Measurements from ENCODE around the gene WDR93.

WDR93 gene

DNA sequence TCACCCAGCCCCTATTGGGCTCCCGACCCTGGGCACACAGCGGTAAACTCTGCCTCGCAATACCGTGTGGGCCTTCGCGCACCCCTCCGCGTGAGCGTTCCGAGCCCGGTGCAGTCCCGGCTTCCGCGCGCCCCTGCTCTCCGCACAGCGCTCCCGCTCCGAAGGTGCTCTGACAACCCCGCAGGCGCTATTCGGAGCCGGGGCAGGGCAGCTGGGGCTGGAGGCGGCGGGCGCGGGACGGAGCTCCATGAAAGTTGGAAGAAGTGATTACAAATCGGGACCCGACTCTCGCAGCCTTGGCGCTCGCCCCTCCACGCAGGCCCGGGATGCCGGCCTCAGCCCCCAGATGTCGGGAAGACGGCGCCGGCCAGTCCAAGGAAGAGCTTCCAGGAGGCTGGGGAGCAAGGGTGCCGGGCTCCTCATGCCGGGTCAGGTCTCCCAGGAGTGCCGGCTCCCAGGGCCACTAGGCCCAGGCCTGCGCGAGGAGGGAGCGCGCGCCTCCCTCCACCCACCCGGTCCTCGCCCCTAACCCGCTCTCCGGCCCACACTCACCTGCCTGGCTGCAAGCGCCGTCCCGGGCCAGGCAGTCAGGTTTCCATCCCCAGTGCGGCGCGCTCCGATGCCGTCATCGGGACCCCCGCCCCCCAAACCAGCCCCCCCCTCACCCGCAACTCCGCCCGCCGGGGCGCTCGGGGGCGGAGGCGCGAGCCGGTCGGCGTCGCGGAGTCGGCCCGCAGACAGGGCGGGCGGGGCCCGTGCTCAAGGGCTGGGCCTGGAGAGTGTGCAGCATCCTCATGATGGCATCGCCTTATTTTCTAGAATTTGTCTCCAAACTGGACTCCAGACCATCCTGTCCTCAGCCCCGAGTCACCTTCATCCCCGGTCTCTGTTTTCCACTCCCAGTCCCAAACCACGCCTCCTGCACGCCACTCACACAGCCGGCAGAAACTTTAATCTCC lies 35.5 kb upstream of the WDR93 start, which contains the start of gene KIF7:
KIF7 (minus strand) TSS at position 621 of the 959 bp plus-strand sequence. CDS start 2,537 bp downstream, outside the sequence.
- no peaks in the 10 kb centered on the region for H3K36me3 ChIP-seq (ENCODE audit: control insufficient read depth, insufficient read depth, low read length)
- H3K4me3 ChIP-seq (ENCODE audit: low read depth, low read length), result peak within 1 kb of the TSS; percentile 64
- H3K27me3 ChIP-seq (ENCODE audit: control insufficient read depth, insufficient read depth, low read length), result no peaks in the 10 kb centered on the region
- peak within 1 kb of the TSS; percentile 11 for H3K9ac ChIP-seq
- peak within 1 kb of the TSS; percentile 84 for H2AFZ ChIP-seq
- TF ChIP-seq, protein P1, sequence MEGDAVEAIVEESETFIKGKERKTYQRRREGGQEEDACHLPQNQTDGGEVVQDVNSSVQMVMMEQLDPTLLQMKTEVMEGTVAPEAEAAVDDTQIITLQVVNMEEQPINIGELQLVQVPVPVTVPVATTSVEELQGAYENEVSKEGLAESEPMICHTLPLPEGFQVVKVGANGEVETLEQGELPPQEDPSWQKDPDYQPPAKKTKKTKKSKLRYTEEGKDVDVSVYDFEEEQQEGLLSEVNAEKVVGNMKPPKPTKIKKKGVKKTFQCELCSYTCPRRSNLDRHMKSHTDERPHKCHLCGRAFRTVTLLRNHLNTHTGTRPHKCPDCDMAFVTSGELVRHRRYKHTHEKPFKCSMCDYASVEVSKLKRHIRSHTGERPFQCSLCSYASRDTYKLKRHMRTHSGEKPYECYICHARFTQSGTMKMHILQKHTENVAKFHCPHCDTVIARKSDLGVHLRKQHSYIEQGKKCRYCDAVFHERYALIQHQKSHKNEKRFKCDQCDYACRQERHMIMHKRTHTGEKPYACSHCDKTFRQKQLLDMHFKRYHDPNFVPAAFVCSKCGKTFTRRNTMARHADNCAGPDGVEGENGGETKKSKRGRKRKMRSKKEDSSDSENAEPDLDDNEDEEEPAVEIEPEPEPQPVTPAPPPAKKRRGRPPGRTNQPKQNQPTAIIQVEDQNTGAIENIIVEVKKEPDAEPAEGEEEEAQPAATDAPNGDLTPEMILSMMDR (IDR thresholded peaks at IDR 0.05), result no peak
- H3K79me2 ChIP-seq, result no peaks in the 10 kb centered on the region
- peak within 1 kb of the TSS; percentile 7 for H3K27ac ChIP-seq
- H3K4me2 ChIP-seq (ENCODE audit: low read length), result peak within 1 kb of the TSS; percentile 83
- no peaks in the 10 kb centered on the region for H3K4me1 ChIP-seq
- H3K9me3 ChIP-seq (ENCODE audit: control insufficient read depth, low read length), result no peaks in the 10 kb centered on the region

DNA sequence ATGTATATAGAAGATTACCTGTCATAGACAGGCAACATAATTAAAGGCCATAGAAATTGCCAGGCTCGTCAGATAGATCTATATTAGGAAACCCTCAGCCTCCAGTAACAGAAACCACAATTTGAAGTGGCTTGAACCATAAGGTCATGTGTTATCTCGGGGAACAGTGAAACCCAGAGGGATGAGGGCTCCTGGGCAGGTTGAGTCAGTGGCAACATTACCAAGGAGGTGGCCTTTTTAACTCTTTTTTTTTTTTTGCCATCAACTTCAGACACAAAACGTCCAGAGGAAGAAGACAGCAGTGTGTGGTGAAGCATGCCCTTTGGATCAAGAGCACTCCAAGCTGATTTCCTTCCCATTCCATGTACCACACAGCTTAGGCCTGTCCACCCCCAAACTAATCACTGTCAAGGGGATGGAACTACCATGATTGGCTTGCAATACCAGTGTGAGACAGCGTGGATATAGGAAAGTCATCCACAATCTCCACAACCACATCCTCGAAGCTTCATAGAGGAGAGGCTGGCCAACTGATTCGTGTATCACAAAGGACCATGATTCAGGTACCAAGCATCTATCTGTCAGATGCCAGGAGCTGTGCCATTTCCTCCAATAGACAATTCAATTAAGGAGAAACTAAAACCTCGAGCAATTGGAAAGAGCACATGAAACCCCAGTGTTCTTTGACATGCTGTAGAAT lies 34.3 kb upstream of the WDR93 start:
- no peak overlapping the region for H3K4me3 ChIP-seq (ENCODE audit: low read depth, low read length)
- H3K36me3 ChIP-seq (ENCODE audit: control insufficient read depth, insufficient read depth, low read length), result no peaks in the 10 kb centered on the region
- H3K4me2 ChIP-seq (ENCODE audit: low read length), result no peak overlapping the region
- no peaks in the 10 kb centered on the region for H3K9me3 ChIP-seq (ENCODE audit: control insufficient read depth, low read length)
- peak overlapping the region; percentile 84 for H2AFZ ChIP-seq
- no peaks in the 10 kb centered on the region for H3K4me1 ChIP-seq
- TF ChIP-seq, protein P1 (IDR thresholded peaks at IDR 0.05), result no peak
- H3K79me2 ChIP-seq, result no peaks in the 10 kb centered on the region
- no peaks in the 10 kb centered on the region for H3K27me3 ChIP-seq (ENCODE audit: control insufficient read depth, insufficient read depth, low read length)
- no peak overlapping the region for H3K9ac ChIP-seq
- no peak overlapping the region for H3K27ac ChIP-seq

DNA sequence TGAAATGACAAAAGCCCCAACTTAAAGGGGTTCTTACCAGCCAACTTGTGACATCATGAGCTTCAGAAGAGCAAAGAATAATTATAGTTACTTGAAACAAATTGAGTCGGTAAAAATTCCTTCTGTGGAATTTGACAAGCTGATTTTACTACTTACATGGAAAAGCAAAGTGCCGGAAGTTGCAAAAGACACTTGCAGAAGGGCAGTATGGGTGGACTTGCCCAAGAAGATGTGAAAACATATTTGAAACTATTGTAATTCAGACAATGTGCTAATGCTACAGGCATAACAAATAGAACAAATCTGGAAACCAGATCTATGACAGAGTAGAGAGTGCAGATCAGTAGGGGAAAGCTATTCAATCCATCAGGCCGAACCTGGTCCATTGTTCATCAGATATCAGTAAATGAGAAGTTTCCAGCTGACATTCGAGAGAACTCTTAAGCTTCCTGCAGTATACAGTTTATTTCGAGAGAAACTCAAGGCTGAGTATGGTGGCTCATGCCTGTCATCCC lies 32.9 kb upstream of the WDR93 start:
- no peaks in the 10 kb centered on the region for H3K79me2 ChIP-seq
- TF ChIP-seq, protein P1 (IDR thresholded peaks at IDR 0.05), result no peak
- H3K4me2 ChIP-seq (ENCODE audit: low read length), result no peak overlapping the region
- no peak overlapping the region for H3K27ac ChIP-seq
- H3K9me3 ChIP-seq (ENCODE audit: control insufficient read depth, low read length), result no peaks in the 10 kb centered on the region
- no peaks in the 10 kb centered on the region for H3K36me3 ChIP-seq (ENCODE audit: control insufficient read depth, insufficient read depth, low read length)
- no peak overlapping the region for H3K4me3 ChIP-seq (ENCODE audit: low read depth, low read length)
- no peak overlapping the region for H2AFZ ChIP-seq
- no peaks in the 10 kb centered on the region for H3K27me3 ChIP-seq (ENCODE audit: control insufficient read depth, insufficient read depth, low read length)
- H3K4me1 ChIP-seq, result no peaks in the 10 kb centered on the region
- no peak overlapping the region for H3K9ac ChIP-seq

DNA sequence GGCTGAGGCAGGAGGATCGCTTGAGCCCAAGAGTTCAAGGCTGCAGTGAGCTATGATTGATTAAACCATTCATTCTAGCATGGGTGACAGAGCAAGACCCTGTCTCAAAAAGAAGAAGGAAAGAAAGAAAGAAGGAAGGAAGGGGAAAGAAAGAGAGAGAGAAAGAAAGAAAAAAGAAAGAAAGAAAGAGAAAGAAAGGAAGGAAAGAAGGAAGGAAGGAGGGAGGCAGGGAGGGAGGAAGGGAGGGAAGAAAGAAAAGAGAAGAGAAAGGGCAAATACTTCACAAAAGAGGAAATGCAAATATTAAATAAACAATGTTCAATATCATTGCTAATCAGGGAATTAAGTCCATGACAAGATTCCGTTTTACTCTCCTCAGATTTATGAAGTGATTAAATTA lies 31.3 kb upstream of the WDR93 start:
- no peaks in the 10 kb centered on the region for H3K36me3 ChIP-seq (ENCODE audit: control insufficient read depth, insufficient read depth, low read length)
- H3K9ac ChIP-seq, result no peak overlapping the region
- no peak overlapping the region for H2AFZ ChIP-seq
- H3K4me2 ChIP-seq (ENCODE audit: low read length), result no peak overlapping the region
- H3K9me3 ChIP-seq (ENCODE audit: control insufficient read depth, low read length), result no peaks in the 10 kb centered on the region
- no peaks in the 10 kb centered on the region for H3K4me1 ChIP-seq
- H3K27ac ChIP-seq, result no peak overlapping the region
- H3K4me3 ChIP-seq (ENCODE audit: low read depth, low read length), result no peak overlapping the region
- TF ChIP-seq, protein P1 (IDR thresholded peaks at IDR 0.05), result no peak
- no peaks in the 10 kb centered on the region for H3K27me3 ChIP-seq (ENCODE audit: control insufficient read depth, insufficient read depth, low read length)
- H3K79me2 ChIP-seq, result no peaks in the 10 kb centered on the region

All from parathyroid adenoma (tissue), 2 donors.